ENCODE results near the gene SLC38A3.

Gene SLC38A3

GRCh38 chr3:50204804-50205412 lies at the start of gene SLC38A3:
Gene SLC38A3 (plus strand): TSS chr3:50205271. CDS start chr3:50214200, 8,929 bp downstream.
- H3K4me2 ChIP-seq = peak within 1 kb of the TSS; percentile 86 to 100 (median 97)
- H3K36me3 ChIP-seq = no peaks in the 10 kb centered on the region
- peaks cover 56 to 86% (median 78%) of the 10 kb centered on the region in 11 experiments for H3K27me3 ChIP-seq
- H3K9me3 ChIP-seq (replicated peaks in 1 of 11) = no peaks in the 10 kb centered on the region
- H3K4me3 ChIP-seq = peak within 1 kb of the TSS; percentile 37 to 68 (median 56)
- H3K9ac ChIP-seq = peak within 1 kb of the TSS; percentile 2 to 71 (median 47); a peak in 15 of 22 replicates
- H3K4me1 ChIP-seq = peaks cover 10 to 20% (median 17%) of the 10 kb centered on the region in 10 experiments
- H3K27ac ChIP-seq = no peak within 1 kb of the TSS
- TF ChIP-seq Cebpa-rat (IDR thresholded peaks at IDR 0.05) = no peak
- peaks cover 0 to 41% (median 18%) of the 10 kb centered on the region in 11 experiments; a peak in 18 of 22 replicates for H4K20me1 ChIP-seq

- peaks cover 0 to 44% (median 18%) of the 10 kb centered on the region in 11 experiments; a peak in 13 of 22 replicates for H4K20me1 ChIP-seq
- H3K4me1 ChIP-seq = peaks cover 27 to 63% (median 59%) of the 10 kb centered on the region in 10 experiments
- H3K27ac ChIP-seq = peak overlapping the region in 10 of 11 experiments; percentile 54 to 83 (median 76); a peak in 21 of 22 replicates
- H3K27me3 ChIP-seq = peaks cover 7 to 30% (median 15%) of the 10 kb centered on the region in 11 experiments; a peak in 20 of 22 replicates
- no peak for TF ChIP-seq Cebpa-rat (IDR thresholded peaks at IDR 0.05)
- H3K9ac ChIP-seq = peak overlapping the region; percentile 77 to 90 (median 85)
- H3K9me3 ChIP-seq (replicated peaks in 1 of 11) = no peaks in the 10 kb centered on the region
- peak overlapping the region; percentile 67 to 87 (median 79) for H3K4me3 ChIP-seq
- peaks cover 0 to 14% (median 0%) of the 10 kb centered on the region in 11 experiments; a peak in 2 of 22 replicates for H3K36me3 ChIP-seq
- peak overlapping the region; percentile 93 to 100 (median 99) for H3K4me2 ChIP-seq
Observed at GRCh38 chr3:50155491-50155878, 49.6 kb upstream of the SLC38A3 start.

GRCh38 chr3:50155891-50156290 lies 49.2 kb upstream of the SLC38A3 start:
- Histone ChIP-seq H3K4me2 (peak overlapping the region; percentile 93 to 100 (median 99)), H3K9me3 (replicated peaks in 1 of 11) (no peaks in the 10 kb centered on the region), H4K20me1 (peaks cover 0 to 44% (median 18%) of the 10 kb centered on the region in 11 experiments; a peak in 13 of 22 replicates), H3K4me1 (peaks cover 27 to 67% (median 63%) of the 10 kb centered on the region in 10 experiments), H3K4me3 (peak overlapping the region; percentile 67 to 87 (median 79)), H3K9ac (peak overlapping the region; percentile 77 to 90 (median 85); a peak in 20 of 22 replicates), H3K27me3 (peaks cover 7 to 30% (median 15%) of the 10 kb centered on the region in 11 experiments; a peak in 20 of 22 replicates), H3K27ac (peak overlapping the region in 8 of 11 experiments; percentile 62 to 83 (median 76); a peak in 12 of 22 replicates), H3K36me3 (peaks cover 0 to 18% (median under 1%) of the 10 kb centered on the region in 11 experiments; a peak in 4 of 22 replicates)
- no peak for TF ChIP-seq Cebpa-rat (IDR thresholded peaks at IDR 0.05)

- peak overlapping the region in 8 of 11 experiments; percentile 52 to 83 (median 68); a peak in 16 of 22 replicates for H3K27ac ChIP-seq
- H3K4me1 ChIP-seq = peaks cover 27 to 76% (median 72%) of the 10 kb centered on the region in 10 experiments
- no peak for TF ChIP-seq Cebpa-rat (IDR thresholded peaks at IDR 0.05)
- peak overlapping the region in 8 of 10 experiments; percentile 75 to 87 (median 82); a peak in 16 of 20 replicates for H3K4me3 ChIP-seq
- H3K9me3 ChIP-seq (replicated peaks in 1 of 11) = no peaks in the 10 kb centered on the region
- H3K27me3 ChIP-seq = peaks cover 7 to 30% (median 15%) of the 10 kb centered on the region in 11 experiments; a peak in 20 of 22 replicates
- H3K4me2 ChIP-seq = peak overlapping the region; percentile 93 to 100 (median 99)
- H3K36me3 ChIP-seq = peaks cover 0 to 27% (median 10%) of the 10 kb centered on the region in 11 experiments; a peak in 10 of 22 replicates
- peak overlapping the region in 10 of 11 experiments; percentile 1 to 90 (median 86); a peak in 18 of 22 replicates for H3K9ac ChIP-seq
- peaks cover 0 to 47% (median 18%) of the 10 kb centered on the region in 11 experiments; a peak in 13 of 22 replicates for H4K20me1 ChIP-seq
Observed at GRCh38 chr3:50156549-50157493, 48.2 kb upstream of the SLC38A3 start.

GRCh38 chr3:50157827-50158529 lies 47.1 kb upstream of the SLC38A3 start:
- H4K20me1 ChIP-seq = peaks cover 0 to 52% (median 18%) of the 10 kb centered on the region in 11 experiments; a peak in 13 of 22 replicates
- H3K4me1 ChIP-seq = peaks cover 27 to 88% (median 83%) of the 10 kb centered on the region in 10 experiments
- peaks cover 0 to 31% (median 15%) of the 10 kb centered on the region in 11 experiments; a peak in 10 of 22 replicates for H3K36me3 ChIP-seq
- H3K27ac ChIP-seq = peak overlapping the region in 6 of 11 experiments; percentile 4 to 83 (median 31); a peak in 8 of 22 replicates
- no peak for TF ChIP-seq Cebpa-rat (IDR thresholded peaks at IDR 0.05)
- H3K9ac ChIP-seq = peak overlapping the region in 7 of 11 experiments; percentile 4 to 90 (median 88); a peak in 8 of 22 replicates
- H3K27me3 ChIP-seq = peaks cover 7 to 28% (median 15%) of the 10 kb centered on the region in 11 experiments; a peak in 20 of 22 replicates
- H3K4me3 ChIP-seq = peak overlapping the region in 3 of 10 experiments; percentile 75 to 86 (median 78); a peak in 3 of 20 replicates
- no peaks in the 10 kb centered on the region for H3K9me3 ChIP-seq (replicated peaks in 1 of 11)
- H3K4me2 ChIP-seq = peak overlapping the region in 10 of 11 experiments; percentile 93 to 100 (median 99); a peak in 20 of 22 replicates

- H3K4me2 ChIP-seq = peak overlapping the region in 10 of 11 experiments; percentile 93 to 100 (median 99); a peak in 19 of 22 replicates
- peak overlapping the region in 6 of 11 experiments; percentile 4 to 42 (median 24); a peak in 6 of 22 replicates for H3K27ac ChIP-seq
Observed at GRCh38 chr3:50158530-50159146, 46.4 kb upstream of the SLC38A3 start.

GRCh38 chr3:50160561-50160983 lies 44.5 kb upstream of the SLC38A3 start:
- Histone ChIP-seq H3K36me3 (peaks cover 0 to 33% (median 15%) of the 10 kb centered on the region in 11 experiments; a peak in 10 of 22 replicates), H3K4me2 (peak overlapping the region in 8 of 11 experiments; percentile 23 to 100 (median 53); a peak in 15 of 22 replicates), H3K4me3 (no peak overlapping the region), H3K27ac (peak overlapping the region in 2 of 11 experiments; percentile 13 to 31; a peak in 2 of 22 replicates), H3K9ac (peak overlapping the region in 4 of 11 experiments; percentile 24 to 41 (median 33); a peak in 3 of 22 replicates), H3K9me3 (replicated peaks in 1 of 11) (no peaks in the 10 kb centered on the region), H3K27me3 (peaks cover 0 to 9% (median 0%) of the 10 kb centered on the region in 11 experiments; a peak in 6 of 22 replicates), H3K4me1 (peaks cover 20 to 100% (median 100%) of the 10 kb centered on the region in 10 experiments), H4K20me1 (peaks cover 0 to 72% (median 11%) of the 10 kb centered on the region in 11 experiments; a peak in 13 of 22 replicates)
- TF ChIP-seq Cebpa-rat (IDR thresholded peaks at IDR 0.05) = no peak

More at GRCh38 chr3:50158530-50159146, 46.4 kb upstream of the SLC38A3 start:
- Histone ChIP-seq H3K4me3 (no peak overlapping the region), H4K20me1 (peaks cover 0 to 58% (median 15%) of the 10 kb centered on the region in 11 experiments; a peak in 13 of 22 replicates), H3K27me3 (peaks cover 5 to 22% (median 9%) of the 10 kb centered on the region in 11 experiments; a peak in 20 of 22 replicates), H3K4me1 (peaks cover 27 to 93% (median 90%) of the 10 kb centered on the region in 10 experiments), H3K36me3 (peaks cover 0 to 31% (median 15%) of the 10 kb centered on the region in 11 experiments; a peak in 10 of 22 replicates), H3K9ac (peak overlapping the region in 7 of 11 experiments; percentile 4 to 90 (median 37); a peak in 4 of 22 replicates), H3K9me3 (replicated peaks in 1 of 11) (no peaks in the 10 kb centered on the region)
- TF ChIP-seq Cebpa-rat (IDR thresholded peaks at IDR 0.05) = no peak

All from BLaER1 treated with 17β-estradiol and CSF1 and Interleukin-3, amounts not matched to agents 10 nM and 100 nM (cell line).